Lung (tissue), 12 donors: ENCODE data around the gene RASD1. TPM values are rescaled to one million over a fixed set of nuclear protein-coding genes. Genes with fewer than 3 reads are reported as not detected.
"Not testable (repeated sequence)": the region's sequence is repeated elsewhere in the genome, so short reads cannot be mapped to it uniquely, and the experiment has no call there.

ENCODE experiments used
- ATAC-seq: fragments of 200-7000 bp; cut with Tn5 transposase; one replicate; pipeline ENCODE4 v1.9.1; 2020; ENCODE audit warnings: moderate number of reproducible peaks; ENCODE audit not compliant: insufficient read depth, low FRiP score
- DNase-seq, 3 donors: peaks; one replicate each; pipeline ENCODE4 v3.0.0-alpha.2; 2013 to 2017
- H3K27ac ChIP-seq, 2 donors: one replicate each; pipeline ENCODE4 v1.5.1; 2013; ENCODE audit warnings: mild to moderate bottlenecking in 2 of 2, moderate library complexity in 2 of 2, control low read depth in 1 of 2, inconsistent platforms in 1 of 2, low read depth in 1 of 2, low read length in 1 of 2
- H3K27me3 ChIP-seq, 3 donors: one replicate each; pipeline ENCODE4 v1.5.1; 2013; ENCODE audit warnings: low read length in 2 of 3; ENCODE audit not compliant: control insufficient read depth in 3 of 3, insufficient read depth in 3 of 3
- H3K36me3 ChIP-seq, 4 donors: one replicate each; pipeline ENCODE4 v1.5.1; 2013; ENCODE audit warnings: low read length in 4 of 4, mild to moderate bottlenecking in 1 of 4, moderate library complexity in 1 of 4; ENCODE audit not compliant: control insufficient read depth in 4 of 4, insufficient read depth in 4 of 4
- H3K4me1 ChIP-seq, 5 donors: one replicate each; pipeline ENCODE4 v1.5.1; 2013; ENCODE audit warnings: low read length in 5 of 5, mild to moderate bottlenecking in 2 of 5, moderate library complexity in 1 of 5; ENCODE audit not compliant: control insufficient read depth in 5 of 5, insufficient read depth in 5 of 5
- H3K4me3 ChIP-seq: one replicate; pipeline ENCODE4 v1.5.1; 2013; ENCODE audit warnings: mild to moderate bottlenecking, control low read depth, moderate library complexity
- H3K9ac ChIP-seq, 2 donors: one replicate each; pipeline ENCODE4 v1.5.1; 2013; ENCODE audit warnings: low read length in 2 of 2, control low read depth in 1 of 2; ENCODE audit not compliant: insufficient read depth in 1 of 2
- H3K9me3 ChIP-seq, 4 donors: one replicate each; pipeline ENCODE4 v1.5.1; 2013; ENCODE audit warnings: low read length in 3 of 4, mild to moderate bottlenecking in 1 of 4, moderate library complexity in 1 of 4; ENCODE audit not compliant: control insufficient read depth in 4 of 4, insufficient read depth in 3 of 4
- CTCF ChIP-seq: IDR thresholded peaks from 2 replicates; pipeline ENCODE4 v1.5.1; 2012; ENCODE audit warnings: mild to moderate bottlenecking; ENCODE audit errors: control extremely low read depth, extremely low read depth
- WGBS, 2 donors: extraction: QIAGEN DNeasy Blood & Tissue Kit; methylation state at CpG; one replicate each; pipeline ENCODE4 v1.1.7; 2013; 5-methylcytosine and 5-hydroxymethylcytosine counted together
- polyA plus RNA-seq, 2 donors: library from polyadenylated mRNA; stranded (reverse); fragments of 200-250 nt; gene quantifications; one replicate each; pipeline ENCODE4 v1.2.1, GENCODE V29; 2013
- total RNA-seq, 2 donors: library from RNA; depleted of rRNA in 1 of 2; stranded (reverse); fragments of >200 nt in 1 of 2; gene quantifications; one replicate each; pipeline ENCODE4 v1.2.1, GENCODE V29; 2014 to 2021
- donor health status: control.
- donor health status: control.
- donor health status: Bipolar disorder and iron deficiency.
- donor health status: healthy.
- donor health status: DM: yes; HTN: yes; CAD: no.

Gene RASD1
- total and polyA plus RNA-seq, 4 donors = 3.8 to 53.8 (median 12.4) TPM

- H3K9ac ChIP-seq = no peak overlapping the region
- no peak overlapping the region for H3K27ac ChIP-seq
- no peak for TF ChIP-seq CTCF
- peaks cover 0 to 4% (median 0%) of the 10 kb centered on the region in 5 donors for H3K4me1 ChIP-seq
- ATAC-seq (no peak), DNase-seq (no peak)
- peaks cover 0 to 16% (median 2%) of the 10 kb centered on the region in 3 donors for H3K27me3 ChIP-seq
- WGBS, 2 donors = 62 to 82% methylated on average over 5 of the region's 5 CpGs
- H3K4me3 ChIP-seq = no peak overlapping the region
- no peaks in the 10 kb centered on the region for H3K9me3 ChIP-seq
- no peaks in the 10 kb centered on the region for H3K36me3 ChIP-seq
Measured at GRCh38 chr17:17467720-17468119, 28.5 kb downstream of the RASD1 start.

GRCh38 chr17:17467016-17467415, 29.2 kb downstream of the RASD1 start:
- Histone ChIP-seq H3K4me1 (peaks cover 0 to under 1% (median 0%) of the 10 kb centered on the region in 5 donors), H3K9ac (no peak overlapping the region), H3K27ac (no peak overlapping the region), H3K27me3 (peaks cover 0 to 16% (median 2%) of the 10 kb centered on the region in 3 donors), H3K4me3 (no peak overlapping the region), H3K9me3 (no peaks in the 10 kb centered on the region), H3K36me3 (no peaks in the 10 kb centered on the region)
- DNase-seq (no peak), ATAC-seq (no peak)
- TF ChIP-seq CTCF = no peak
- 77 to 78% methylated on average over 5 of the region's 5 CpGs for WGBS, 2 donors

DNA sequence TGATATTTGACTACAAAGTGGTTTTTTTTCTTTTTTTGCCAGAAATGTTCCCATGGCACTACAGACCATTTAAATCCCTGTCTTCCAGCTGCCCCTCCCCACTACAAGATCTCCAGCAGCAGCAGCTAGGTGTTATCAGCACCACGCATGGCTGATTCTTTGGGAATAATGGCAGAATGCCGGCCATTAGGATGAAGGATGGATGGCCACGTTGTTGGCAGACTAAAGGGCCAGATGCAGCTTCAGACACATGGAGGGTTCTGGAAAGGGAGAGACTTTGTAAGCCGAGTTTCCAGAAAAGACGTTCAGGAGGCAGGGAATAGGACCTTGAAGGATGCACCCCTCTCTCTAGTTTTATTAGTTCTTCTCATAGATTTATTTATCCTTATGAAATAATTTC, 29.7 kb downstream of the RASD1 start:
- WGBS, 2 donors = 65 to 67% methylated on average over 5 of the region's 5 CpGs
- Histone ChIP-seq H3K9ac (no peak overlapping the region), H3K27me3 (peaks cover 0 to 16% (median 2%) of the 10 kb centered on the region in 3 donors), H3K36me3 (no peaks in the 10 kb centered on the region), H3K9me3 (peaks cover 0 to 2% (median 0%) of the 10 kb centered on the region in 4 donors), H3K4me3 (no peak overlapping the region), H3K27ac (no peak overlapping the region), H3K4me1 (no peaks in the 10 kb centered on the region)
- no peak for ATAC-seq
- no peak for DNase-seq
- TF ChIP-seq CTCF = no peak

- not testable (repeated sequence) for H3K27ac ChIP-seq, H3K4me1 ChIP-seq, DNase-seq, H3K9ac ChIP-seq, H3K36me3 ChIP-seq, H3K9me3 ChIP-seq, H3K4me3 ChIP-seq, ATAC-seq
- 58 to 83% methylated on average over 1 of the region's 1 CpG for WGBS, 2 donors
- H3K27me3 ChIP-seq = peaks cover 0 to 14% (median 2%) of the 10 kb centered on the region in 3 donors
Measured at GRCh38 chr17:17465878-17466277, 30.3 kb downstream of the RASD1 start.
